Measurements from ENCODE around the gene USP32.

DNA sequence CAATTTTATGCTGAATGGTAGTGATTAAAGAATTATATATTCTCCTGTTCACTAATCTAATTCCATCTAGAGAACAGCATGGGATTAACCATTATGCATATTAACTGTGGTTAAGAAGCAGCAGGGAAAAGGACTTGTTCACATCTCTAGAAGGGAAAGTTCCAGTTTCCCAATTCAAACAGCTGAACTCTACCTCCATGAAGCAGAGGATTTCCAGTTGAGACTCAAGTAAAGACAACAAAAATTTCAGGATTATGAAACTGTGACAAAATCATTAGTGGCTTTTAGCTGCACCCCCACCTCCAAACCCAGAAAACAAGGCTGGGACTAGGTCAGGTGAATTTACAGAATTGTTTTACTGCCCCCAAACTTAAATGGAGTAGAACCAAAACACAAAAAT, 73.6 kb downstream of the USP32 start:
- no peak for TF ChIP-seq EZH2 (IDR thresholded peaks at IDR 0.05; ENCODE audit: low read depth)
- TF ChIP-seq, protein P1, sequence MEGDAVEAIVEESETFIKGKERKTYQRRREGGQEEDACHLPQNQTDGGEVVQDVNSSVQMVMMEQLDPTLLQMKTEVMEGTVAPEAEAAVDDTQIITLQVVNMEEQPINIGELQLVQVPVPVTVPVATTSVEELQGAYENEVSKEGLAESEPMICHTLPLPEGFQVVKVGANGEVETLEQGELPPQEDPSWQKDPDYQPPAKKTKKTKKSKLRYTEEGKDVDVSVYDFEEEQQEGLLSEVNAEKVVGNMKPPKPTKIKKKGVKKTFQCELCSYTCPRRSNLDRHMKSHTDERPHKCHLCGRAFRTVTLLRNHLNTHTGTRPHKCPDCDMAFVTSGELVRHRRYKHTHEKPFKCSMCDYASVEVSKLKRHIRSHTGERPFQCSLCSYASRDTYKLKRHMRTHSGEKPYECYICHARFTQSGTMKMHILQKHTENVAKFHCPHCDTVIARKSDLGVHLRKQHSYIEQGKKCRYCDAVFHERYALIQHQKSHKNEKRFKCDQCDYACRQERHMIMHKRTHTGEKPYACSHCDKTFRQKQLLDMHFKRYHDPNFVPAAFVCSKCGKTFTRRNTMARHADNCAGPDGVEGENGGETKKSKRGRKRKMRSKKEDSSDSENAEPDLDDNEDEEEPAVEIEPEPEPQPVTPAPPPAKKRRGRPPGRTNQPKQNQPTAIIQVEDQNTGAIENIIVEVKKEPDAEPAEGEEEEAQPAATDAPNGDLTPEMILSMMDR (conservative IDR thresholded peaks at IDR 0.05) = no peak
